HG03354 (cell line): ENCODE data around the gene TNFSF10.
A peak's percentile ranks its signal among the peaks of the same experiment; 100 is the strongest.

Source experiments
- ATAC-seq: cut with Tn5 transposase; IDR thresholded peaks from one replicate; pipeline ENCODE4 v1.9.1; 2021; ENCODE audit warnings: mild to moderate bottlenecking; ENCODE audit not compliant: unreplicated experiment, poor library complexity, severe bottlenecking

Gene TNFSF10

DNA sequence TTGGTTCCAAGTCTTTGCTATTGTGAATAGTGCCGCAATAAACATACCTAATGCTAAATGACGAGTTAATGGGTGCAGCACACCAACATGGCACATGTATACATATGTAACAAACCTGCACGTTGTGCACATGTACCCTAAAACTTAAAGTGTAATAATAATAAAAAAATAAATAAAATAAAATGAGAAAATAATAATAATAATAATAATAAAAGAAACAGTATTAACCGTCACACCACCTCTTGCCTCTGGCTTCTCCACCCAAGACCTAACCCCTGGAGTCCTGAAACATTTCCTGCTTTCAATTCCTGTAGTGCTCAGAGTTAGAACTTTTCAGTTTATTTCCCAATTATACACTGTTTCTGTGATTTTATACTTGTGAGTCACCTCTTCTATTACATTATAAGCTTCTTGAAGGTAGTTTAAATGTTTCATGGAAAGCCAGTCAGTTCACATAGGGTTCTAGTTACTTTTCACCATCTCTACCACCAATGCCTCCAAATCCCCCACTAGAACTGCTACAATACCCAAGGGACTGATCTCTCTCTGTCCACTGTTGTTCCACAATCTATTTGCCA is 56.6 kb downstream of the TNFSF10 start:
- no peak for ATAC-seq

DNA sequence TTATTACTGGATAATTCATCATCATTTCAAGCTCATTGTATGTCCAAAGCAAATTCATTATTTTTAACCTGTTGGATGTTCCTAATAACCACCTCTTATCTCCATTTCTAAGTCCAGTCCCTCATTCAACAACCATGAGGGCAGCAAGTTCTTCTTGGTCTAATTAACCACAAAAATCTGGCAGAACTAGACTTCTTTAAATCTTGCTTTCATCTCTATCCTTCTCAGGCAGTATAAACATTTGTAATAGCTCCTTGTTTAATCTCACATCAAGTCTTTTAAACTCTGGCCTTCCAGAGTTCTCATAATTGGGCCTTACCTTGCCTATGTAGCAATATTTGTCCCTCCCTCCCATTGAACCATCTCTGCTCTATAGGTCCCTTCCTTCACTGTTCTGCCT is 57.9 kb downstream of the TNFSF10 start:
- no peak for ATAC-seq

DNA sequence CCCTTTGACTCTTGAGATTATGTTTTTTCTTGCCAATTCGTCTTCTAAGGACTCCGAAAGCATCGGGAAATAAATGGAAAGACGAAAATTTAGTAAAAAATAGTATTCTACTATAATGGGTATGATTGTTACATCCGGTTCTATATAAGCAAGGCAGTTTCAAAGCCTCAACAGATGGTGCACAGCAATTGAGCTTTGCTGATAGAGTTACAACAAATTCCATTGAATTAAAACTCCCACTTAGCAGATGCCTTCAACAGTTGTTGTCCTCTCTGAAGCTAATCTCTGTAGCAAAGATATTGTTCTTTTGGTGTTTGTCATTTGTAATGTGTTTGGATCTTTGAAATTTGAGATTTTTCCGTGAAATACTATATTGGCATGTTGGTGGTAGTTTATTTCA is 58.9 kb downstream of the TNFSF10 start:
- ATAC-seq: no peak

DNA sequence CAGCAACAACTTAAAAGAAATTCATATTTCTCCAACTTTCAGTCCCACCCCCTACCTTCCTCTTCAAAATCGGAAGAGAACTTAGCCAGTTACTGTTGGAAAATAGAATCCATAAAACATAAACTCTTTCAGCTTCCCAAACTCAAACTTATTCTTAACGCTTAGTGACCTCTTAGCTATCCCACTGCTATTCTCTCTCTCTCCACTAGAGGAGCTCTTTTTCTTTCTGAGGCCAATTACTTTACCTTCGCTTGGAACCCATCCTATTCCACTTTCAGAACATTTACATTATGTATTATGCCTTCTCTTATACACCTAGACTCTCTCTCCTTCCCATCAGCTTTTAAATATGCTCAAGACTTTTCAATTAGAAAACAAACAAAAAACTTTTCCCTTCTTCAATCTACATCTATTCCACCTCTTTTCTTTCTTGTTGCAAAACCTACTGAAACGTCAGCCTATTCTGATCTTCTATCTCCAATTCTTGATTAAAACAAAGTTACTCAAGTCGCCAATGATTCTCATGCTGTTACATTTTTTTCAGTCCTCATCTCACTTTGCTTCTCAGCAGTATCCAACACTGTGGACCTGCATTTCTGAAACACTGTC is 61.6 kb downstream of the TNFSF10 start:
- ATAC-seq: peak; percentile 74

GRCh38 chr3:172456404-172456803 is 66.8 kb downstream of the TNFSF10 start:
- ATAC-seq: no peak
